ENCODE results near the gene CRELD1.

- TF ChIP-seq CTCF (IDR thresholded peaks at IDR 0.05) (no peak), EP300 (IDR thresholded peaks at IDR 0.05) (no peak)
These were observed 49.0 kb upstream of the CRELD1 start for GRCh38 chr3:9884555-9885165.

Data from sigmoid colon (tissue), 4 donors.